Trophoblast cell (in vitro differentiated cells and primary cell): ENCODE data around the gene FHOD3.
A peak's percentile ranks its signal among the peaks of the same experiment; 100 is the strongest.

Experiments used
- DNase-seq, 2 donors: peaks; one replicate each; pipeline ENCODE4 v3.0.0-alpha.2; 2016
- H2AFZ ChIP-seq: 2 replicates; pipeline ENCODE4 v1.6.1; 2013; ENCODE audit warnings: low read length, moderate library complexity, mild to moderate bottlenecking; ENCODE audit not compliant: insufficient read depth, poor library complexity
- H2AK5ac ChIP-seq: 2 replicates; pipeline ENCODE4 v1.6.1; 2013; ENCODE audit warnings: mild to moderate bottlenecking, low read length
- H2BK120ac ChIP-seq: 2 replicates; pipeline ENCODE4 v1.6.1; 2013; ENCODE audit warnings: low read length, mild to moderate bottlenecking, moderate library complexity; ENCODE audit not compliant: insufficient read depth, poor library complexity
- H2BK12ac ChIP-seq: 2 replicates; pipeline ENCODE4 v1.6.1; 2013; ENCODE audit warnings: mild to moderate bottlenecking, low read length, moderate library complexity
- H2BK5ac ChIP-seq: 2 replicates; pipeline ENCODE4 v1.6.1; 2013; ENCODE audit warnings: low read length, low read depth, moderate library complexity, mild to moderate bottlenecking; ENCODE audit not compliant: poor library complexity
- H3K14ac ChIP-seq: 2 replicates; pipeline ENCODE4 v1.6.1; 2013; ENCODE audit warnings: mild to moderate bottlenecking, low read length
- H3K18ac ChIP-seq: 2 replicates; pipeline ENCODE4 v1.6.1; 2013; ENCODE audit warnings: mild to moderate bottlenecking, low read length
- H3K23ac ChIP-seq: 2 replicates; pipeline ENCODE4 v1.6.1; 2013; ENCODE audit warnings: low read length
- H3K27ac ChIP-seq: 2 replicates; pipeline ENCODE4 v1.5.1; 2013; ENCODE audit warnings: low read depth, mild to moderate bottlenecking, inconsistent platforms, low read length, moderate library complexity
- H3K27me3 ChIP-seq: 2 replicates; pipeline ENCODE4 v1.6.1; 2013; ENCODE audit warnings: inconsistent platforms, mild to moderate bottlenecking, low read length, moderate library complexity; ENCODE audit not compliant: insufficient read depth
- H3K36me3 ChIP-seq, 2 experiments: 1 replicate in 1 of 2; 2 replicates in 1 of 2; pipeline ENCODE4 v1.6.1; 2013; ENCODE audit warnings: low read length in 2 of 2, mild to moderate bottlenecking in 2 of 2, moderate library complexity in 1 of 2; ENCODE audit not compliant: insufficient read depth in 2 of 2, control insufficient read depth in 1 of 2
- H3K4ac ChIP-seq: 2 replicates; pipeline ENCODE4 v1.6.1; 2013; ENCODE audit warnings: low read depth, mild to moderate bottlenecking, low read length, moderate library complexity
- H3K4me1 ChIP-seq, 2 experiments: 1 replicate in 1 of 2; 2 replicates in 1 of 2; pipeline ENCODE4 v1.6.1; 2013; ENCODE audit warnings: low read length in 2 of 2, mild to moderate bottlenecking in 2 of 2, moderate library complexity in 1 of 2; ENCODE audit not compliant: insufficient read depth in 2 of 2, control insufficient read depth in 1 of 2
- H3K4me2 ChIP-seq: 2 replicates; pipeline ENCODE4 v1.6.1; 2013; ENCODE audit warnings: inconsistent platforms, mild to moderate bottlenecking, low read length, moderate library complexity
- H3K4me3 ChIP-seq: 2 replicates; pipeline ENCODE4 v1.5.1; 2013; ENCODE audit warnings: mild to moderate bottlenecking, low read depth, low read length, inconsistent platforms
- H3K79me1 ChIP-seq: one replicate; pipeline ENCODE4 v1.6.1; 2013; ENCODE audit warnings: low read length
- H3K79me2 ChIP-seq: 2 replicates; pipeline ENCODE4 v1.6.1; 2013; ENCODE audit warnings: low read length, mild to moderate bottlenecking; ENCODE audit not compliant: control insufficient read depth, insufficient read depth, poor library complexity
- H3K9ac ChIP-seq: 2 replicates; pipeline ENCODE4 v1.6.1; 2013; ENCODE audit warnings: mild to moderate bottlenecking, low read length
- H3K9me3 ChIP-seq: 2 replicates; pipeline ENCODE4 v1.6.1; 2013; ENCODE audit warnings: low read depth, mild to moderate bottlenecking, control low read depth, inconsistent platforms, low read length; ENCODE audit not compliant: insufficient read depth
- H4K12ac ChIP-seq: 2 replicates; pipeline ENCODE4 v1.6.1; 2013; ENCODE audit warnings: low read depth, mild to moderate bottlenecking, low read length, moderate library complexity
- H4K8ac ChIP-seq: 2 replicates; pipeline ENCODE4 v1.6.1; 2013; ENCODE audit warnings: low read depth, mild to moderate bottlenecking, low read length, moderate library complexity
- H4K91ac ChIP-seq: one replicate; pipeline ENCODE4 v1.6.1; 2013; ENCODE audit warnings: low read depth, mild to moderate bottlenecking, low read length, moderate library complexity
- WGBS: extraction: QIAGEN DNeasy Blood & Tissue Kit; methylation state at CpG from one replicate; pipeline ENCODE4 v1.1.7; 2013; ENCODE audit warnings: missing lambda C conversion rate; ENCODE audit not compliant: insufficient read length, insufficient coverage; ENCODE audit errors: extremely low coverage; 5-methylcytosine and 5-hydroxymethylcytosine counted together

Gene FHOD3

GRCh38 chr18:36403896-36404820 is 106.6 kb downstream of the FHOD3 start:
- Histone ChIP-seq H2BK12ac (no peak overlapping the region), H4K91ac (no peak overlapping the region), H3K18ac (no peak overlapping the region), H3K9ac (no peak overlapping the region), H3K23ac (no peak overlapping the region), H3K27ac (no peak overlapping the region), H3K4ac (no peak overlapping the region), H3K4me3 (no peak overlapping the region), H2AK5ac (no peak overlapping the region), H2BK120ac (no peak overlapping the region), H3K36me3 (peaks cover 0 to 2% of the 10 kb centered on the region in 2 experiments), H3K14ac (no peak overlapping the region), H2AFZ (no peak overlapping the region), H4K8ac (no peak overlapping the region), H3K27me3 (no peaks in the 10 kb centered on the region), H3K4me2 (no peak overlapping the region), H3K9me3 (no peaks in the 10 kb centered on the region), H3K79me1 (peaks cover under 1% of the 10 kb centered on the region), H3K4me1 (peaks cover 15 to 18% of the 10 kb centered on the region in 2 experiments), H3K79me2 (no peaks in the 10 kb centered on the region), H2BK5ac (no peak overlapping the region), H4K12ac (no peak overlapping the region)
- DNase-seq = peak; percentile 95 to 99
- no CpG with 5 or more reads among the region's 6 CpGs for WGBS

DNA sequence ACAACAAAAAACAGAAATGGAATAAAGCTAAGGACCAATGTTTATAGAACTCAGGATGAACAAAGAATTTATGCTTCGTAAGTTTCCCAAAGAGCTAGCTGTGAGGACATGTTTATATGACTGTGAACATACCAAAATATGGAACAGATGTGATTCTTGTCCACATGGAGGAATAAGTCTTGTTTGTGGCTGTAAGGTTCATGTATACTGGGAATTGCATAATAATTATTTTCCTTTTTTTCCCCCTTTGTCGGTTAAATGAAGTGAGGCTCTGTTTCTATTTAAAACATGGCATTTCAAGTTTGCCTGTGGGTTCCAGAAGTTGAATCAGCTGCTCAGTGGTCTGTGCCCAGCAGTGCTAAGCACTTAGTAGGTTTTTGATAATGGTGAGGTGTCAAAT is 108.1 kb downstream of the FHOD3 start:
- Histone ChIP-seq H2BK5ac (no peak overlapping the region), H3K23ac (no peak overlapping the region), H3K36me3 (peaks cover 2% of the 10 kb centered on the region in 2 experiments), H2AFZ (no peak overlapping the region), H3K79me1 (peaks cover 4% of the 10 kb centered on the region), H3K9ac (no peak overlapping the region), H4K8ac (no peak overlapping the region), H2BK120ac (no peak overlapping the region), H3K27me3 (no peaks in the 10 kb centered on the region), H3K4me1 (peaks cover 18 to 21% of the 10 kb centered on the region in 2 experiments), H3K27ac (no peak overlapping the region), H3K4ac (no peak overlapping the region), H4K12ac (no peak overlapping the region), H4K91ac (no peak overlapping the region), H3K4me3 (no peak overlapping the region), H3K14ac (no peak overlapping the region), H2BK12ac (no peak overlapping the region), H2AK5ac (no peak overlapping the region), H3K79me2 (no peaks in the 10 kb centered on the region), H3K9me3 (no peaks in the 10 kb centered on the region), H3K4me2 (no peak overlapping the region), H3K18ac (no peak overlapping the region)
- no peak for DNase-seq
- WGBS = no CpG with 5 or more reads among the region's 2 CpGs

- Histone ChIP-seq H2BK5ac (no peak overlapping the region), H2AK5ac (no peak overlapping the region), H3K27me3 (no peaks in the 10 kb centered on the region), H3K14ac (no peak overlapping the region), H3K9ac (no peak overlapping the region), H3K79me1 (peaks cover 4% of the 10 kb centered on the region), H4K8ac (no peak overlapping the region), H3K4me2 (no peak overlapping the region), H3K4me3 (no peak overlapping the region), H4K91ac (no peak overlapping the region), H3K4me1 (peaks cover 14 to 16% of the 10 kb centered on the region in 2 experiments), H2BK120ac (no peak overlapping the region), H3K4ac (no peak overlapping the region), H3K9me3 (no peaks in the 10 kb centered on the region), H3K23ac (no peak overlapping the region), H3K79me2 (no peaks in the 10 kb centered on the region), H3K18ac (no peak overlapping the region), H2BK12ac (no peak overlapping the region), H4K12ac (no peak overlapping the region), H2AFZ (no peak overlapping the region), H3K27ac (no peak overlapping the region), H3K36me3 (peaks cover 0 to 2% of the 10 kb centered on the region in 2 experiments)
- DNase-seq = no peak
- no CpG with 5 or more reads among the region's 5 CpGs for WGBS
Measured at GRCh38 chr18:36406805-36407204, 109.3 kb downstream of the FHOD3 start.

DNA sequence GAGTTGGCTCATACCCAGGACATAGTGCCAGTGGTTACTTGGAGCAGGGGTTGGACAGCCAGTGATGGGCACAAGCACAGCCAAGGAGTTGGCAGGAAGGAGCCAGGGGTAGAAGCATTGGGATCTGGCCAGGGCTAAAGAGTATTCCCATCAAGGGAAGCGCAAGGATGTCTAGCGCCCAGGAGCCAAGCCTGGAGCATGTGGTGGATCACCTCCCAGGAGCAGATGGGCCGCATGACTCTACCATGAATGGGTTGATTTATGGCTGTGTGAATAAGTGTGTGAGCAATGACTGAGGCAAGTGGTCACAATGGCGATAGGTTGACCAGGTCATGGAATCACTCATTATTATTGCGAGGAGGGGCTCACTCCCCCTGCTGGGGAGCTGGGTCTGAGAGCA is 111.1 kb downstream of the FHOD3 start:
- Histone ChIP-seq H4K91ac (no peak overlapping the region), H3K9ac (no peak overlapping the region)
- WGBS = no CpG with 5 or more reads among the region's 5 CpGs

More for the DNA sequence above, 111.1 kb downstream of the FHOD3 start:
- Histone ChIP-seq H2BK12ac (no peak overlapping the region), H3K18ac (peak overlapping the region; percentile 34), H4K12ac (no peak overlapping the region), H3K4me1 (peaks cover 16 to 21% of the 10 kb centered on the region in 2 experiments), H2AK5ac (no peak overlapping the region), H3K4me3 (peak overlapping the region; percentile 0), H3K4me2 (no peak overlapping the region), H4K8ac (no peak overlapping the region), H3K79me1 (peaks cover 4% of the 10 kb centered on the region), H2BK5ac (no peak overlapping the region), H3K36me3 (peaks cover 0 to 2% of the 10 kb centered on the region in 2 experiments), H3K27me3 (no peaks in the 10 kb centered on the region), H3K23ac (no peak overlapping the region), H2BK120ac (no peak overlapping the region), H2AFZ (no peak overlapping the region), H3K4ac (no peak overlapping the region), H3K27ac (no peak overlapping the region), H3K9me3 (no peaks in the 10 kb centered on the region), H3K14ac (no peak overlapping the region), H3K79me2 (no peaks in the 10 kb centered on the region)
- DNase-seq = no peak
